HCEC 1CT (cell line): ENCODE measurements around the gene STK39.
A peak's percentile ranks its signal among the peaks of the same experiment; 100 is the strongest.
"Not testable (repeated sequence)": the region's sequence is repeated elsewhere in the genome, so short reads cannot be mapped to it uniquely, and the experiment has no call there.

ENCODE experiments used
- DNase-seq: peaks from one replicate; pipeline ENCODE4 v3.0.0-alpha.2; 2017

STK39 gene

DNA sequence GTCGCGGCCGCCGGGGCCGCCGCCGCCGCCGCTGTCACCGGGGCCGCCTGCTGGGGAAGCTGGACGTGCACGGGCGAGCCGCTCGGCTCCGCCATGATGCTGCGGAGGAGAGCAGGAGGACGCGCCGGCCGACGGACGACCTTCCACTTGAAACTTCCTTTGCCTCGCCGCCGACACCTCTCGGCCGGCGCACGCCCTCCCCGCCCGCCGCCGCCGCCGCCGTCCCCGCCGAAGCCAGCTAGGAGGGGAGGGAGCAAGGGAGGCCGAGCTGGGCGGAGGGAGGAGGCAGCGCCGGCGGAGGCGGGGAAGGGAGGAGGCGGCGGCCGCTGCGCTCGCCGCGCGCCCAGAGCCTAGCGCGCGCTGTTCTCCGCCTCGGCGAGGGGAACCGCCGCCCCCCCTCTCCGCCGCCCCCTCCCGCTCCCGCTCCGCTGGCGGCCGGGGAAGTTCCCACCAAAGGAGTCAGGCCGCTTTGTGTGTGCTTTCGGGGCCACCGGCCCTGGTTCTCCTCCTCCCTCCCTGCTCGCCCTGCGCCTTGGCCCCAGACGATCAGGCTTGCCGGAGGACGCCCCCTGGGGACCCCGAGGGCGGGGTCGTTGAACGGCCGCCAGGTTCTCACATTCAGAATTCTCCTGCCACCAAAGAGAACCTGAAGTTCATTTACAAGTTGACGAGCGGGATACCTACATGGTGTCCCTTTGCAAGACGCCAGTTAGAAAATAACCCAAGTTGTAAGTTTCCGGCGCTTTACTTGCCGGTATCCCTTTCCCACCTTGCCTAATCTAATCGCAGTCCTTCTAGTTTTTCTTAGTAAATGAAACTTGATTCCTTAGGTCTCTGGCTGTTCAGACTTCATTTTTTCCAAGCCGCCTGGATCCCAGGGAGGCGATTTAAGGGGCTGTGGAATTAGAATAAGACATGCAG is at the start of gene STK39:
Gene STK39, minus strand, starts transcription at position 255 of the 921 bp plus-strand sequence. Its CDS starts 160 bp downstream, at position 95.
- peak; percentile 80 for DNase-seq

DNA sequence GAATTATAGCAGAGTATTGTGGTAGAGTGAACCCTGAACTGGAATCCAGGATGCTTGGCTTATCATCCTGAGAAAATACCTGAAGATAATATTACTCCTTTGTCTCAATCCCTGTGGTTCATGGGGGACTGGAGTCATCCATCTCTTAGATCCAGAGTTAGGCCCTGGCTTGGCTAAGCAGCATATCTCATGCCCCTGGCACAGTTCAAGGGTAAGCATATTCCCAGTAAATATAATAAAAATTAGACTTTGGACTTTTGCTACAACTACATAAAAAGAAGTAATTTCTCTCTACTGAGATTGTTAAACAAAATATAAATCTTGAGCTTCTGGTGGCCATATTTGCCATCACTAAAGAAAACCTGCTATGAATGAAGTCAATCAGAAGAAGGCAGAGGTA is 47.7 kb upstream of the STK39 start:
- DNase-seq: no peak

DNA sequence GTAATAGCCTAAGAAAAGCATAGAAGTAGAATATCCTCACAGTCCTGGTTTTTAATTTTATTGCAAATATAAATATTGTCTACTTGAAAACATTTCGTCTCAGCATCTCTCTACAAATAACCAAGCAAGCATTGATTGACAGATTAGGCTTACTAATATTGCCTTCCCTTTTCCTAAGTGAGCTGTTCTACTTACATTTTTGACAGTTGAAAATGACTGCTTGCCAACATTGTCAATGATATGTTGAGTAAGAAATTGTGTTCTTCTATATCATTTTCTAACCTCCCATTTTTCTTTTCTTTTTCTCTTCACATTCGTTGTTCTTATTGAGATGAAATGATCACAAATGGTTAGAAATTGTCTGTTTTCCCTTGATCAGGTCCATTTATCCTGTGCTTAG is 47.0 kb upstream of the STK39 start:
- no peak for DNase-seq

DNA sequence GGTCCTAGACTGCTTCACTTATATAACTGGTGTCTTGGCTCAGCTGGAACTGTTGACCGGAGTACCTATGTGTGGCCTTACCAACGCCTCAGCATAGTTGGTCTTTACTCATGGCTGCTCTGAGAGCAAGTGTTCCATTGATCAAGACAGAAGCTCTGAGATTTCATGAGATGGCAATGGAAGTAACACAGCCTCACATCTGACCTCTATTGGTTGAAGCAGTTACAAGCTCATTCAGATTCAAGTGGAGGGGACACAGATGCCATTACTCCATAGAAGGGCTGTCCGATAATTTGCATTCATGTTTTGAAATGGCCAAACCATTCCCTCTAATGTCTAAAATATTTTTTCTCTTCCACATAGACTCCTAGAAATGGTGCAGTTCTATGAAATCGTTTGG is 46.4 kb upstream of the STK39 start:
- peak; percentile 21 for DNase-seq

DNA sequence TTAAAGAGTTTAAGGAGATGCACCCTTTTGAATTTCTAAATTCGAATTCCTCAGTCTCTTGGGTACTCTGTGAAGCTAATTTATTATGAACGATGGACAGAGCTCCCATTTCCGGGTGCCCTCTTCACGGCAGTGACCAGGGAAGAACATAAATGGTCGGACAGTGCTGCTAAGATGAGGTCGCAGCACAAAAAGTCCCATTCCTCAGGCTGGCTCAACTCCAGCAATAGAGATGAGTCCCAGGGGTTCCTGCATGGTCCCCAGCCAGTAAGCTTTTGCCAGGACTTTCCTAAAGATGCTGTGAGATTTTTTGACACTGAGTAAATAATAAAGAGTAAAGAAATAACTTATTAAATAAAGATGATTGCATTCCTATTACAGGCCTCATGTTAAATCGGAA is 43.0 kb upstream of the STK39 start:
- DNase-seq: no peak

DNA sequence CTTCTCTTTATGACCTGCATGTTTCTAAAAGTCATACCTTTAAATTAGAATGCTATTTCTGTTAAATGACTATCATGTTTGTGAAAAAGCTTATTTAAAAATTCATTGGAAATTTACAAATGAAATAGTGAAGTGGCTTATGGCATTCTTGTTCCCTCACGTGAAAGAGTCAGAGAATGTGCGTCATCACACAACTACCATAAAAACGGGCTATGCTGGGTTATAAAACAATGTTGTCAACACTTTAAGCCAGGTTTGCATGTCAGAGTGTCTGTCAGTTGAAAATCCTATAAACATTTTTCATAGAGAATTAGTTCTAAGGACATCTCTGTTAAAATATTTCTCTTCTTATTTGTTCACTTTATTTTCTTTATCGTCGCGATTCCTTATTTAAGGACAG is 42.5 kb upstream of the STK39 start:
- DNase-seq: no peak

DNA sequence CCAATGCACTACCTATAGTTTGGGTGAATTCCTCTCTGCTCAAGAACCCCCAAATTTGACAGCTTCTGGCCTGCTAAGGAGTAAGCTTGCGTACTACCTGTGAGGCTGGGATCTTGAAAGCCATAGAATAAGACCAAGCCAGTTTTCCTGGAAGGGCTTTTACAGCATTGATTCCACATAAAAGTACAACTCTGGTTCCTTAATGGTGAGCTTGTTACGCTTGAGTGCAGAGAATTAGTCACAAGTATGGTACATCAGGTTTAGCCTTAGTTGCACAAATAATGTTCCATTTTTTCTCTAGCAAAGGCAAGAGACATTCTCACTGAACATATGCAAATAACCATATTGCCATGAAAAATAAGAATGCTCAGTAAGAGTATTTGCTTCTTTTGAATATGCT is 39.1 kb upstream of the STK39 start:
- no peak for DNase-seq

DNA sequence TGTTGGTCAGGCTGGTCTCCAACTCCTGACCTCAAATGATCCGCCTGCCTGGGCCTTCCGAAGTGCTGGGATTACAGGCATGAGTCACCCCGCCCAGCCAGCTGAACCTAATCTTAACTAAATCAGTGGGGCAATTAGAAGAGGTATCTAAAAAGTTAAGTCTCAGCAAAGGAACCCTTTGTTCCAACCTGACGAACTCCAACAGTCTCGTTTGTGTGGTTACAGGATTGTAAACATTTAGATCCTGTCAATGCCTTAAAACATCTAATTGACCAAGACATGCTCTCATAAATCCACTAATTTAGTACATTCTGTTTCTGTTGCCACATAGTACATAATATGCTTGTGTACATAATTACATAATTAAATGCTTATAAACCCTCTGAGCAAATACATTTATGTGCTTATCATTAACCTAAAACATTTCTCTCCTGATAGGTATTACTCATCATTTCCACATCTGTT is 31.1 kb upstream of the STK39 start:
- DNase-seq: peak; percentile 90

DNA sequence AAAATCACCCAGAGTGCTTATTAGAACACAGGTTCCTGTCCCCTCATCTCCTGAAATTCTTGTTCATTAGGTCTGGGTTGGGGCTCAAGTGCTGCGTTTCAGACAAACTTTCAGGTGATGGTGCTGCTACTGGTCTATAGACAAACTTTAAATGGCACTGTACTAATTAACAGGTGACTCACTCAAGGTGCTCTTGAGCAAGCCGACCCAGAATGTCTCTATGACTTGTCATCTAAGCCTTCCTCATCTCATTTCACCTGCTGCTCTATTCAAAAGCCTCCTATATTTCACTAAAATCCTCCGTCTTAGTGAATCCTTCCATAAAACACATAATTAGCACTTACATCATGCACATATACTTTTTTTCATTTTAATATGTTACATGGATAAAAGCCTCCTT is 29.9 kb upstream of the STK39 start:
- no peak for DNase-seq

DNA sequence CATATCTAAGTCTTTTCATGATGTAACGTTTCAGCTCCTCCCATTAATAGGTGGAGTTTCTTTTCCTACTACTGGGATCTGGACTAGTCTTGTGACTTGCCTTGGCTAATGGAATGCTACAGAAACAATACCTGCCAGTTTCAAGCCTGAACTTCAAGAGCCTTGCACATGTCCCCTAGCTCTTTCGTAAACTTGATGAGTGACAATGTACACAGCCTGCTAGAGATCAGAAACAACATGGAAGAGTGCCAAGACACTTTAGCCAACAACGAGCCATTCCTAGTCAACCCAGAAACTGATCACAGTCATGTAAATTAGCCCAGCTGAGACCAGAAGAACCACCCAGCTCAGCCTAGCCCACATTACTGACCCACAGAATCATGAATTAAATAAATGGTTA is 24.8 kb upstream of the STK39 start:
- no peak for DNase-seq

DNA sequence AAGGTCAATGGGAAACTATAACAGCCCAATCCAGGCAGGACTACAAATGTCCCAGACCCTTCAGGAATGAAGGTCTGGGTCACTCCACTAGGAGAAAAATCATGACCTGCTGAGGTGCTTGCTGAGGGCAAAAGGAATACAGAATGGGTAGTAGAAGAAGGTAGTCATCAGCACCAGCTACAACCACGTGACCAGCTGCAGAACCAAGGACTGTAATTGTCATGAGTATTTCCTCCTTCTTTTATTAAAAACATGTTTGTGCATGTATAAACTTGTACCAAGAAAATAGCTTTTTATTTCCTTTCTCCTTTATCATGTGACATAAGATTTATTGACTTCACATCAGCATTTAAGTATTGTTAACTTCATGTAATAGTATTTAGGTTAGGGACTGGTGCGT is 15.5 kb upstream of the STK39 start:
- DNase-seq: not testable (repeated sequence)

DNA sequence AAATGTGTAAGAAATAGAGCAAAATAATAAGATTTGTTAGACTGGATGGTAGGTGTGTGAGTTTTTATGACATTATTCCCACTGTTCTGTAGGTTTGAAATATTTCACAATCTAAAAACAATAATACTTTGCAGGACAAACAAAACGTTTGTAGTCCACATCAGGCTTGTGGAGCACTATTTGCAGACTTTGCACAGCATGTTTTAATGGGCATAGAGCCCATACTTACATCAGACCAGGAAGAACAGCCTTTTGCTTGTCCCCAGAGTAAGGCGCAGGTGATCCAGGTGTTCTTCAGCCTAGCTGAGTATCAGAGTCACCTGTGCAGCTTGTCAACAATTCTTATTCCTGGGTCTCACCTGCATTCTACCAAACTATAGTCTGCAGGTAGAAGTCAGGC is 9.1 kb upstream of the STK39 start:
- no peak for DNase-seq

DNA sequence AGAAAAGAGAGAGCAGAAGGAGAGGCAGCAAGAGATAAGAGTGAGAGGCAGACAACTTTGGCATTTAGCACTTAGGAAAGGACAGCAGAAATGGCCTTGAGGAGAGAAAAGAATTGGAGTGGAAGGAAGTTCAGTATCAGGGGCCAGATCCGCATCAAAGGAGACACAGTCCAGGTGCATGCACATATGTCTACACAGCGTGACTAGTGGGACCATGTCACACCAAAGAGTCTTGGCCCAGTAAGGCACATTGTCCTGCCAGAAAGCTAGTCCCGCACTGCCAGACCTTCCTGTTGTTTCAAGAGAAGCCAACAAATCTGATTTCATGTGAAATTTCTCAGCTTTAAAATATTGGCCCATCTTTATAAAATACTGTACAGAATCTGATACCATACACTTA is 8.5 kb upstream of the STK39 start:
- no peak for DNase-seq

DNA sequence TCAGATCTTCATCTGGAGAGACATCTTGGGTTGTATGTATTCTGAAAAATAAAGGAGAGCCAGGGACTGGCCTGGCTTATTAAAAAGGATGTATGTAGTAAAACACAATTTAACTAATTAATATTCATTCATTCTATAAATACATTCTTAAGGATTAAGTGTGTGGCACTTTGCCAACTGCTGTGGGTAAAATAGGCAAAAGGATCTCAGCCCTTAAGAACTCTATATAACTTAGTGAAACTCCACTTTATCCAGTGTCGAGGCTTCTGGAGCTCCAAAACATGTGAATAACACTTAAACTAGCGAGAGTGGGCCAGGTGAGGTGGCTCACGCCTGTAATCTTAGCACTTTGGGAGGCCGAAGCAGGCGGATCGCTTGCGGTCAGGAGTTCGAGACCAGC is 7.7 kb upstream of the STK39 start:
- no peak for DNase-seq

DNA sequence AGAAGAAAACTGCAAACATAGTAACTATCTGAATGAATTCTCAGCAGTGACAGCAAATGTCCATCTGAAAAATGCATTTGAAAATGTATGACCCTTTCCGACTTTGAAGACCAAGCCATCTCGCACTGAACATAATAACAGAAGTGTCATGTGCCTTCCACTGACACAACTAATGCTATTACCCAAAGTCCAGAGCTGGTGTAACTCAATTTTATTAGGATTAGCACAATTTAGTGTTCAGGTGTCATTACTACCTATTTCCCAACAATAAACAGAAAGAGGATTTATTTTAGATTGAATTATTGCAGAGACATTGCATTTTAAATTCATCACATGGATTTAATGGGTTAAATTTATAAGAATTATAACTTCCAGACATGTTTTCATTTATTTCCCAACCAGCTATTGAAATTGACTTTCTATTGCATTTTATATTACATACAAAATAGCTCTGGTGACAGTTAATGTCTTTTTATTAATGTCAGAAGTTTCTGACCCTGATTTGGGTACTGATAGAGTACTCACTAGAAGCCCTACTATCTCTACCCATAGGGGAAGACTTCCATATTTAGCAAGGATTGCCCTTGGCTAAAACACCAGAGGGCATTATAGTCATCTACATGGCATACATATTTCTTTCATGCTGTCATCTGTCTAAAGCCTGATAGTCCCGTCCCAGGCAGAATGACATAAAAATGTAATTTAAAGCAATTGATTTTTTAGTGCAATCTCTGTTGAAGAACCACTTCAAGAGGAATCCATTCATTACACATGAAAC is 7.0 kb upstream of the STK39 start:
- peak; percentile 73 for DNase-seq

DNA sequence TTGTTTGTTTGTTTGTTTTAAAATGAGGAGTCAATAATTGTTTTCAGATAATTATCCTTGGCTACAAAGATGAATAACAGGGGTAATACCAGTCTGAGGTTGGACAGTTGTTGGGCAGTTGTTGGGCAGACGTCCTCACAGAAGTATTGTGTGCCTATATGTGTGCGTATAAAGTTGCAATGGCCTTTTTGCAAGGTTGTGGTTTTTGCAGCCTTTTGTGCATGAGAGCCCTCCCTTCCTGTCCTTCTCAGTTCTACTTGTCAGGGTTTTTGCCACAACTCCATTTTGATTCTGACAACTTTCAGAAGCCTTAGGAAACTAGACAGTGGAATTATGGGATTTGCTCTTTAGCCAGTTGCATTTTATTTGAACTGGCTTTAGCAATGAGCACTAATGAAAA is 6.0 kb upstream of the STK39 start:
- DNase-seq: no peak

DNA sequence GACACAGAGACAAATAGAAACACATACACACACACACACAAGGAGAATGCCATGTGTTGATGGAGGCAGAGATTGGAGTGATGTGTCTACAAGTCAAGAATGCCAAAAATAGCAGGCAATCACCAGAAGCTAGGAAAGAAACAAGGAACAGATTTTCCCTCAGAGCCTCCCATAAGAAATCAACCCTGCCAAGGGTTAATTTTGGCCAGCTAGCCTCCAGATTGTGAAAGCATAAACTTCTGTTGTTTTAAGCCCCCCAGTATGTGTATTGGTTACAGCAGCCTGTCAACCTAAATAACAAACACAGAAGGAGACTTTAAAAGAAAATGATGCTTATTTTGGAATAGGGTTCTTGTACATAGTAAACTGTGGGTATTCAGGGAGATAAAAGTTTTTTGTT is 5.6 kb upstream of the STK39 start:
- DNase-seq: no peak

DNA sequence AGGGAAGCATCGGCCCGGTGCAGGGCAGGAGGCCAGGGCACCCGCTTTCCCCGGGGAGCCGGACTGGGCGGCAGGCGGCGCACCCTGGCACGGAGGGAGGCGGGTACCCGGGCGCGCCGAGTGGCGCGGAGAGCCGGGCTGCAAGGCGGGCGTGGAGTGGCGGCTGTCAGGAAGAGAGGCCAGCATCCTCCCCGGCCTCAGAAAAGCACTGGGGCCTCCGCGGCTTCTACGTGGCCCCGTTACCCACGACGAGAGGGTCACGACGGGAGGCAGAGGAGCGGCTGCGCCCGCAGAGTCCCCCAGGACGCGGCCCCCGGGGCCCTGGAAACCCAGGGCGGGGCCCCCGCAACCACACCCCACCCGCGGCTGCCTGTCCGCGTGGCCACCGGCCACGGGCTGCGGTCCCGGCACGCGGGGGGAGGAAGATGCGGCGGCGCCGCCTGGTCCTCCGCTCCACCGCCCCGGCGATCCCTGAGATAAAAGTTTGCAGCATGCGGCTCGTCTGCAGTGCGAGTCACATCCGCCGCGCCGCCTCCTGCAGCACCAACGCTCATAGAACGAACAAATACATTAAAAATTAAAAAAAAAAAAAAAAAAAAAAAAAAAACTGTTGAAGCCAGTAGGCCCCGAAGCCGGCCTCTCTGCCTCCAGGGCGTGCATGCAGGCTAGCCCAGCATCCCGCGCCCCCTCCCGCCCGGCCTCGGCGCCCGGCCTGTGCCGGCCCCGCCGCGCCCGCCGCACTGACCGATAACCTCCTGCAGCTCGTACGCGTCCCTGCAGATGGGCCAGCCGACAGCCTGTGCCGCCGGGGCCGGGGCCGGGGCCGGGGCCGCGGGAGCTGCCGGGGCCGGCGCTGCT is 683 bp downstream of the STK39 start:
- DNase-seq: peak; percentile 75

DNA sequence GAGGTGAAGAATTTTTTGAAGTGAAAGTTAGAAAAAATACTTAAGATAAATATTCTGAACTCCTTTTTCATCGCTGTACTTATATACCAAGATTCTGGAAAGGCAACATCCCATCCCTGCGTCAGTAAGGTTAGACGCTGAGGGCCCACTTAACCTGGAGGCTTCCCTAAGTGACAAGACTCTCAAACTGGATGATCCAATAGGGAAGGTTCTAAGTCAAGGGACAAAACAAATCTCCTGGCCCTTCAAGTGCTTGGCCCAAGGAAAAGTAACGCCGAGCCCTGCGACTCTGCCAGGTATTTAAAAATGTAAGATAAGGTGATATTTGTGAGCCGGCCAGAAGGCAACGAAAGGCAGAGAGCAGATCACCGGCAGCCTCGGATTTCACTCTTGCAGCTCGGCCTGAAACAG is 1.3 kb downstream of the STK39 start:
- DNase-seq: no peak

DNA sequence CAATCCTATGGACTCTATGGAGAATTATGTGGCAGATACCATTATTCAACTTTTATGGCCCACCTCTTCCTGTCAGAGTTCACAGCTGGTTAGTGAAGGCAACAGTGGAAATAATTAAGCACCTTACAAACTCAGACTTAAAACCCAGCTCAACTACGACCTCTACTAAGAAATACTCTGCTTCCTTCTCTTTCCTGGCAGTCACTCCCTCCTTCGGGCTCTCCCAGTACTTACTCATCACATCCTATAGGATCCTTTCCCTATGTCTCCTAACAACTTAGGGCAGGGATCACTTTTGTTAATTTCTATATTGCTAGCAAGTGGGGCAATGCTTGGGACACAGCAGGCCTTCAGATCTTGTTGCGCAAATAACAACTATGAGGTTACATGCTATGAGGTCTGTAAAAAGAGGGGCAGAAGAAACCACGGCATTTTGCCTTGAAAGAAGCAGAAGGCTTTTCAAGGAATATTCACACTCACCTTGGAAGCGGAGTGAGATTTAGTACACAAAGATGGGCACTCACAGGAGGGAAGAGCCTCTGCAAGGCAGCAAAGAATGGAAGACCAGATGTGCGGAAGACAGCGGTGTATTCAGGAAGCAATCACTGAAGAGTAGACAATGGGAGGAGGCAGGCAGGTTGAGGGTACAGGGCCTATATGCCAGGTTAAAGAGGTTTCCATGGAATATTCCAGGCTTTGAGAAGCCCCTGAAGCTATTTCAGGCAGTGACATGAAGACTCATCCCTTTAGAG is 2.1 kb downstream of the STK39 start:
- peak; percentile 53 for DNase-seq

DNA sequence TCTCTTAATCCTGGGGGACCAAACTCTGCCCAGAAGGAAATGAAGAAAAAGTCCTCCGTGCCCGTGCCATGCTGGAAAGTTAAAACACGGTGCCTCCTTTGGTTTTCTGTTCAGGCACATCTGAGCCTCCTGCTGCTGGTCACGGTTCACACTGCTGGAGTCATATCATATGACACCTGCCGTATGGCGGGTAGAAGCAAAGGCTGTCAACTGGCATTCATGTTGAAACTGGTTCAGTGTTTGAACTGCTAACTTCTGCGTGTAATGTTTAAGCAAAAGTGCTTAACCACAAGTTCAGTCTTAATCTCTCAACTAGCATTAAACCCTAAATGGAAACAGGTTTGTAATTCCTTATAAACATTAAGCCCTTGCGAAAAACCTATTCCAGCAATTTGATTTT is 3.1 kb downstream of the STK39 start:
- no peak for DNase-seq

DNA sequence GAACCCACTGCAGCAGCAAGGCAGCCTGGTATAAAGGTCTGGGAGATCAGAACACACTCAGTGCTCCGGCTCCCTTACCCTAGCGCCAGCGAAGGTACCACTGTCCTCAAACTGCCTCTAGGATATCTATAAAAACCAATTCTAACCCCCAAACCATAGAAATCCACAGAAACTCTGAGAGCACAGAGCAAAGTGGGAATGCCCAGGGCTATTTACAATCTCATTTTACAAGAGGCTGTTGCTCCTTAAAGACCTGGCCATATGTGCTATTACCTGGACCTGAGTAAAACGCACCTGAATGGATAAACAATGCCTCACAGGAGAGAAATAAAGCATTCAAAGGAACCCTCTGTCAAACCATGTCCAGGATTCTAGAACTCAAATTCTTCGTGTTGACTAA is 4.3 kb downstream of the STK39 start:
- DNase-seq: no peak
